Parathyroid adenoma (tissue), 2 donors: Measurements from ENCODE around the gene ARAP2.

Source experiments
- H2AFZ ChIP-seq: fragments of 300-600 bp; sonication (generic); one replicate; pipeline ENCODE4 v1.7.0; 2017; ENCODE audit warnings: antibody characterized with exemption, mild to moderate bottlenecking
- H3K27ac ChIP-seq: fragments of 300-600 bp; sonication (generic); one replicate; pipeline ENCODE4 v1.7.0; 2017
- H3K27me3 ChIP-seq: fragments of 300-600 bp; sonication (generic); one replicate; pipeline ENCODE4 v1.7.0; 2017; ENCODE audit warnings: low read length; ENCODE audit not compliant: control insufficient read depth, insufficient read depth
- H3K36me3 ChIP-seq: fragments of 300-600 bp; sonication (generic); one replicate; pipeline ENCODE4 v1.7.0; 2017; ENCODE audit warnings: low read length; ENCODE audit not compliant: control insufficient read depth, insufficient read depth
- H3K4me1 ChIP-seq: fragments of 300-600 bp; sonication (generic); one replicate; pipeline ENCODE4 v1.7.0; 2017; ENCODE audit warnings: control low read depth
- H3K4me2 ChIP-seq: fragments of 300-600 bp; sonication (generic); one replicate; pipeline ENCODE4 v1.7.0; 2017; ENCODE audit warnings: low read length
- H3K4me3 ChIP-seq: fragments of 300-600 bp; sonication (generic); one replicate; pipeline ENCODE4 v1.7.0; 2017; ENCODE audit warnings: low read depth, low read length
- H3K79me2 ChIP-seq: fragments of 300-600 bp; sonication (generic); one replicate; pipeline ENCODE4 v1.7.0; 2017; ENCODE audit warnings: control low read depth
- H3K9ac ChIP-seq: fragments of 300-600 bp; sonication (generic); one replicate; pipeline ENCODE4 v1.7.0; 2017; ENCODE audit warnings: mild to moderate bottlenecking
- H3K9me3 ChIP-seq: fragments of 300-600 bp; sonication (generic); one replicate; pipeline ENCODE4 v1.7.0; 2017; ENCODE audit warnings: low read length; ENCODE audit not compliant: control insufficient read depth
- CTCF ChIP-seq: fragments of 300-600 bp; sonication (generic); IDR thresholded peaks from one replicate; pipeline ENCODE4 v1.7.0; 2017; ENCODE audit warnings: antibody characterized with exemption, mild to moderate bottlenecking
- donor health status: primary hyperparathyroidism.

The ARAP2 gene

GRCh38 chr4:36133658-36134057 lies 110.7 kb downstream of the ARAP2 start:
- Histone ChIP-seq H2AFZ (no peak overlapping the region), H3K4me3 (no peak overlapping the region), H3K79me2 (no peaks in the 10 kb centered on the region), H3K36me3 (no peaks in the 10 kb centered on the region), H3K4me1 (no peaks in the 10 kb centered on the region), H3K4me2 (no peak overlapping the region), H3K27me3 (no peaks in the 10 kb centered on the region), H3K9me3 (no peaks in the 10 kb centered on the region), H3K9ac (no peak overlapping the region), H3K27ac (no peak overlapping the region)
- no peak for TF ChIP-seq CTCF

GRCh38 chr4:36133086-36133485 lies 111.2 kb downstream of the ARAP2 start:
- no peaks in the 10 kb centered on the region for H3K9me3 ChIP-seq
- H3K4me1 ChIP-seq: no peaks in the 10 kb centered on the region
- H3K27ac ChIP-seq: no peak overlapping the region
- TF ChIP-seq CTCF: no peak
- no peaks in the 10 kb centered on the region for H3K79me2 ChIP-seq
- H2AFZ ChIP-seq: no peak overlapping the region
- H3K36me3 ChIP-seq: no peaks in the 10 kb centered on the region
- no peak overlapping the region for H3K4me2 ChIP-seq
- H3K4me3 ChIP-seq: no peak overlapping the region
- no peak overlapping the region for H3K9ac ChIP-seq
- H3K27me3 ChIP-seq: no peaks in the 10 kb centered on the region

DNA sequence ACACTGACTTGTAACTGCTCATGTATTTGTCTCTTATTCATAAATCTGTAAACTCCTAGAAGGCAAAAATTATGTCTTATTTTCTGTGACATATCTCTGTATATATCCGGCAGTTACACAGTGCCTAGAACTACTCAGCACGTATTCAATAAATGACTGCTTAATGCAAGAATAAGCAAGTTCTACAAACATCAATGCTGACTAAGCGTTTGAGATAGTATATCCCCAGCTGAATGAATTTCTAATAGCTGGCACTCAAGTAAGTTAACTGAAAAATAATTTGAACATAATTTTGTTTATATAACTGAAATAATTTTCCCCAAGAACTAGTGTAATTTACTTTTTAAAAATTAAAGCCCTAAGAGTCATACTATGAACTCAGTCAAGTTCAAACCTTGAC lies 113.7 kb downstream of the ARAP2 start:
- no peak for TF ChIP-seq CTCF
- Histone ChIP-seq H3K27ac (no peak overlapping the region), H2AFZ (no peak overlapping the region), H3K9me3 (no peaks in the 10 kb centered on the region), H3K4me1 (no peaks in the 10 kb centered on the region), H3K4me3 (no peak overlapping the region), H3K27me3 (no peaks in the 10 kb centered on the region), H3K9ac (no peak overlapping the region), H3K36me3 (no peaks in the 10 kb centered on the region), H3K79me2 (no peaks in the 10 kb centered on the region), H3K4me2 (no peak overlapping the region)

GRCh38 chr4:36128689-36129088 lies 115.6 kb downstream of the ARAP2 start:
- Histone ChIP-seq H3K4me1 (no peaks in the 10 kb centered on the region), H3K36me3 (no peaks in the 10 kb centered on the region), H3K4me3 (no peak overlapping the region), H2AFZ (no peak overlapping the region), H3K79me2 (no peaks in the 10 kb centered on the region), H3K9me3 (no peaks in the 10 kb centered on the region), H3K4me2 (no peak overlapping the region), H3K27ac (no peak overlapping the region), H3K27me3 (no peaks in the 10 kb centered on the region), H3K9ac (no peak overlapping the region)
- no peak for TF ChIP-seq CTCF

DNA sequence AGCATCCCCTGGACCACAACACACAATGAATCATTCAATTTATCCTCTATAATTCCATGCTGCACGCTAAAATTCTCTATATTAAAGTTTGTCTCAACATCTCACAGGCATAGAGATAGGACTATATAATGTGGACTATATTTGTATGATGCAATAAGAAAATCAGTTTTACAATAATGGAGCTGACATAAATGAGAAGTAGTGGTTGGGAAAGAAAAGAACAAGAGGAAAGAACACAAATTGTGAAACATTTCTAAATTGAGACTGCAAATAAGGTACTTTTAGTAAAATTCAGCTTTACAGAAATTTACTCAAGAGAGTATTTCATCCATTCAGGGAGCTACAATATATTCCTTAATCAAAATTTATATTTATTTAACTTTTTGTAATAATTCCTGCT lies 120.4 kb downstream of the ARAP2 start:
- no peak overlapping the region for H2AFZ ChIP-seq
- no peak overlapping the region for H3K27ac ChIP-seq
- no peaks in the 10 kb centered on the region for H3K27me3 ChIP-seq
- no peaks in the 10 kb centered on the region for H3K4me1 ChIP-seq
- H3K9ac ChIP-seq: no peak overlapping the region
- H3K4me3 ChIP-seq: no peak overlapping the region
- no peak for TF ChIP-seq CTCF
- no peaks in the 10 kb centered on the region for H3K36me3 ChIP-seq
- no peaks in the 10 kb centered on the region for H3K9me3 ChIP-seq
- no peak overlapping the region for H3K4me2 ChIP-seq
- no peaks in the 10 kb centered on the region for H3K79me2 ChIP-seq
